Astrocyte of the cerebellum (primary cell): Measurements from ENCODE around the gene ADAMTS1.

ENCODE experiments used
- DNase-seq: peaks from one replicate; pipeline ENCODE4 v3.0.0-alpha.2; 2011; ENCODE audit warnings: low read depth
- H3K4me3 ChIP-seq: 2 replicates; pipeline ENCODE4 v1.5.1; 2011; ENCODE audit warnings: mild to moderate bottlenecking, low read depth, low read length, moderate library complexity
- in situ Hi-C: cut with HindIII; loops from 2 replicates; pipeline ENCODE4 v1.10.0; 2017; ENCODE audit warnings: low sequenced_read_pairs
- TF ChIP-seq, protein P1 (sequence below): IDR thresholded peaks from 2 replicates; pipeline ENCODE4 v1.5.1; 2012; ENCODE audit warnings: low read length, low read depth, moderate library complexity, mild to moderate bottlenecking; ENCODE audit errors: missing control alignments

Gene ADAMTS1

DNA sequence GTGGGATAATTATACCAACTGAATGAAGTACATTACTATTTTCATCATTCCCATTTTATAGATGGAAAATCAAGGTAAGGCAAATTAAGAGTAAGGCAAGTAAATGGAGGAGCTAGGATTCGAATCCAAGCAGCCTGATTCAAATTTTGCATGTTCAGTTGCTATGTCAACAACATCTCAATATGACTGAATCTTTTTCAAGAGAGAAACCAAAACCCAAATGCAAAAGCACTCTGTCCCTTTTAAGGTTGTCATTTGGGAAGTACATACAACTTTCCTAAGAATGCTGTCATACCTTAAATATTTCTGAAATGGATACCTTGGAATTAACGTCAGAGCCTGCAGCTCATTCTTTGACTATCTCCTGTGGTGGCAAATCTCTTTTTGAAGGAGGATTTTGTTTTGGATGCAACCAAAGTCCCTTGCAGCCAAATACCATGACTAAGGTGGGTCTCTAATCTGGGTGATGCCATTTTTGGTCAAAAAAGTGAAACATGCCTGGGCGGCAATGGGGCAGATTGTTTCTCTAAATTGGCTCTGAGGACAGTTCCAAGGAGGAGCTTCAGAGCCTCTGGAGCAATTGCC is 25.4 kb downstream of the ADAMTS1 start:
- TF ChIP-seq, protein P1, sequence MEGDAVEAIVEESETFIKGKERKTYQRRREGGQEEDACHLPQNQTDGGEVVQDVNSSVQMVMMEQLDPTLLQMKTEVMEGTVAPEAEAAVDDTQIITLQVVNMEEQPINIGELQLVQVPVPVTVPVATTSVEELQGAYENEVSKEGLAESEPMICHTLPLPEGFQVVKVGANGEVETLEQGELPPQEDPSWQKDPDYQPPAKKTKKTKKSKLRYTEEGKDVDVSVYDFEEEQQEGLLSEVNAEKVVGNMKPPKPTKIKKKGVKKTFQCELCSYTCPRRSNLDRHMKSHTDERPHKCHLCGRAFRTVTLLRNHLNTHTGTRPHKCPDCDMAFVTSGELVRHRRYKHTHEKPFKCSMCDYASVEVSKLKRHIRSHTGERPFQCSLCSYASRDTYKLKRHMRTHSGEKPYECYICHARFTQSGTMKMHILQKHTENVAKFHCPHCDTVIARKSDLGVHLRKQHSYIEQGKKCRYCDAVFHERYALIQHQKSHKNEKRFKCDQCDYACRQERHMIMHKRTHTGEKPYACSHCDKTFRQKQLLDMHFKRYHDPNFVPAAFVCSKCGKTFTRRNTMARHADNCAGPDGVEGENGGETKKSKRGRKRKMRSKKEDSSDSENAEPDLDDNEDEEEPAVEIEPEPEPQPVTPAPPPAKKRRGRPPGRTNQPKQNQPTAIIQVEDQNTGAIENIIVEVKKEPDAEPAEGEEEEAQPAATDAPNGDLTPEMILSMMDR: no peak
- DNase-seq: no peak
- in situ Hi-C loops: no loop called here
- H3K4me3 ChIP-seq: no peak overlapping the region

DNA sequence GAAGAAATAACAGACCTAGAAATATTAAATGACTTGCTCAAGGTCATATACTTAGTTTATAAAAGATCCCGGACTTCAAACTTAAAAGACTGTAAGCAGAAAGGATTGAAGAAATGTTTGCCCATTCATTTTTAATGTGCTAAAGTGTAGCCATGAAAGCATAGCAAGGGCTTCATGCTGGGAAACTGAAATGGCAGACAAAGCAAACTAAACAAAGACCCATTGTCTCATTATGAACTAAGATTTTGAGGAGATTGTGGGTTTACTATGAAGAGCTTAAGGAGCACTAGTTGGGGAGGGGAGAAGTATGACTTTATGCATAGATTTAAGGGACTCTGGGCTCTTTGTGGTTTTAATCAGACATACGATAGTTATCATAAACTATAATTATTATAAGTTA is 26.3 kb downstream of the ADAMTS1 start:
- in situ Hi-C loops: no loop called here
- TF ChIP-seq, protein P1: no peak
- DNase-seq: no peak
- no peak overlapping the region for H3K4me3 ChIP-seq

DNA sequence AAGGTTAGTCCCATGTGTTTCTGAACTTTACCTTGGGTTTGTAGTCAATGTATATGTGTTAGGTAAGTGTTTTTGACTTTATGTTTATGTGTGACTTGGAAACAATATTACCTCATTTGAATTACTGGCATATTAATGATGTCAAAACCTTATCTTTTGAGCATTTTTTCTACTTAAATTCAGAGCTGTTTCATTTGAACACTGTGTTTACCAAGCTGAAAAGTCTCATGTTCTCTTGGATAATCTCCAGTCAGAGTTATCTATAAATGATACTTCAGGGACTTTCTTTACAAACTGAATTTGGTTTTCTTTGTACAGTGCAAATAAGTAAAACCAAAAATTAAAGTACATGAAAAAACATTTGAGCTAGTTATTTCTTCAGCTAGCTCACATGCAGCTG is 30.0 kb downstream of the ADAMTS1 start:
- no peak for DNase-seq
- TF ChIP-seq, protein P1: no peak
- no peak overlapping the region for H3K4me3 ChIP-seq
- in situ Hi-C loops: no loop called here

DNA sequence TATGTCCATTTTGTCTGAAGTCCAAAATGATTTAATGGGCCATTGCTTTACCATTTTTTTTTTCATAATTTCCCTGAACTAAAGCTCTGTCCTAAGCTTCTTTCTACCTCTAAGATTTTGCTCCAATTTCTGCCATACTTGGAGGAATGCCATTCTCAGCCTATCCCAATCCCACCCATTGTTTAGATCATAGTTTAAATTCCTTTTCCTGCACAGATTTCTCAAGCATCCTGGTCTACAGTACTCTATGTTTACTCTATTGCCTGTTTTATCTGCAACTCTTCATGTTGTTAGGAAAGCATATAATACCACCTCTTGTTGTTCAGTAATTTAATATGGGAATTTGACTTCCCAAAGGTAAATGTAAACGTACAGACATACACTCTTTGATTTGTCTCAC is 30.8 kb downstream of the ADAMTS1 start:
- TF ChIP-seq, protein P1: no peak
- in situ Hi-C loops: no loop called here
- no peak for DNase-seq
- H3K4me3 ChIP-seq: no peak overlapping the region

DNA sequence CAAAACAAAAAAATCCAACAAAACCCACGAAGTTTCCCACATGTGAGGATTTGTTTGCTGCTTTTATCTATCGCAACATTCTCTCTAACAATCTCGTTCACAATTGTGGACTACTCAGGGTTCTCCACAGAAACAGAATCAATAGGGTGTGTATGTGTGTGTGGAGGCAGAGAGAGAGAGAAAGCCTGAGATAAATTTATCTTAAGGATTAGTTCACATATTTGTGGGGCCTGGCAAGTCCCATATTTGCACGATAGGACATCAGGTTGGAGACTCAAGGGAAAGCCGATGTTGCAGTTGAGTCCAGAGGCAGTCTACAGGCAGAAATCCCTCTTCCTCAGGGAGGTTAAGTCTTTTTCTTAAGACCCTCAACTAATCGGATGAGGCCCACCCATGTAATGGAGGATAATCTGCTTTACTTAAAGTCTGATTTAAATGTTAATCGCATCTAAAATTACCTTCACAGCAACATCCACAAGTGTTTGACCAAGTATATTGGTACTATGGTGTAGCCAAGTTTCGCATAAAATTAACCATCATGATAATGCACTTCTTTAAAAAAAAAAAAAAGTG is 31.7 kb downstream of the ADAMTS1 start:
- in situ Hi-C loops: no loop called here
- DNase-seq: no peak
- no peak overlapping the region for H3K4me3 ChIP-seq
- TF ChIP-seq, protein P1: no peak

DNA sequence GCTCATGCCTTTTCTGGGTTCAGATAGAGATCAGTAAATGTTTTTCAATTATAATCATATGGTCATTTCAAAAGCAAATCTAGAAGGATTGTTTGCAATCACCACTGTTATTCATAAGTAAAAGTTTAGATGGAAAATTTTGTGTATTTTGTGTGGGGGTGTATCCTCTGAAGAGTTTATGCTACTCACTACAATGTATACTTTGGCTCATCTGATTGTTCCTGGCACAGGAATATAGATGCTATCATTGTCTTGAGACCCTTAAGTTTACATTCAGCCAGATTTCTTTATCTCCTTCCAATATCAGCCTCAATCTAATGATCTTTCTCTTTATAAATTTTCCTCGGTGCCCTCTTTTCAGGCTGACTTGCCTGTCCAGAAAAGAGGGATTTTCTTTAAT is 33.0 kb downstream of the ADAMTS1 start:
- TF ChIP-seq, protein P1: no peak
- DNase-seq: no peak
- no peak overlapping the region for H3K4me3 ChIP-seq
- in situ Hi-C loops: no loop called here

DNA sequence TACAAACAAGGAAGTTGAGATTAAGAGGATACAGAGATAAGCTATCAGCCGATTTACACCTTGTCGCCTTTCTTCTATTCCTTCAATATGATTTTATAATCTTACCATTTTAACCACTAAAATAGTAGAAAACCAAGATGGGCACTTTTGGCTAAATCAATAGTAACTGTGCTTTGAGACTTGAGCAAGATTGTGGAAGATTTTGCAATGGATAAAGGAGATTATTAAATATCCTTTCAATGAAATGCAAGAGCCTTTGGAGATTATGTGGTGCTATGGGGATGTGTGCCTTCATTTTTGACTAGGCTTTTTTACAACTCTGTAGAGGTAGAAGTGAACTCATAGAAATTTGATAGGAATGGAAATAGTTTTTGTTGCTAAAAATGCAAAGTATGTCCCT is 33.7 kb downstream of the ADAMTS1 start:
- in situ Hi-C loops: no loop called here
- H3K4me3 ChIP-seq: no peak overlapping the region
- TF ChIP-seq, protein P1: no peak
- DNase-seq: no peak
